Stimulated activated CD8-positive, alpha-beta memory T cell treated with anti-CD3 and anti-CD28 coated beads, Interleukin-12 subunit alpha, Interleukin-12 subunit beta, amount 100 ng/mL, for 1 hour (primary cell): ENCODE results near the gene SLC38A3.

Experiments used
- DNase-seq: peaks from one replicate; pipeline ENCODE4 v3.0.0-alpha.2; 2020; ENCODE audit warnings: low read depth

SLC38A3 gene

DNA sequence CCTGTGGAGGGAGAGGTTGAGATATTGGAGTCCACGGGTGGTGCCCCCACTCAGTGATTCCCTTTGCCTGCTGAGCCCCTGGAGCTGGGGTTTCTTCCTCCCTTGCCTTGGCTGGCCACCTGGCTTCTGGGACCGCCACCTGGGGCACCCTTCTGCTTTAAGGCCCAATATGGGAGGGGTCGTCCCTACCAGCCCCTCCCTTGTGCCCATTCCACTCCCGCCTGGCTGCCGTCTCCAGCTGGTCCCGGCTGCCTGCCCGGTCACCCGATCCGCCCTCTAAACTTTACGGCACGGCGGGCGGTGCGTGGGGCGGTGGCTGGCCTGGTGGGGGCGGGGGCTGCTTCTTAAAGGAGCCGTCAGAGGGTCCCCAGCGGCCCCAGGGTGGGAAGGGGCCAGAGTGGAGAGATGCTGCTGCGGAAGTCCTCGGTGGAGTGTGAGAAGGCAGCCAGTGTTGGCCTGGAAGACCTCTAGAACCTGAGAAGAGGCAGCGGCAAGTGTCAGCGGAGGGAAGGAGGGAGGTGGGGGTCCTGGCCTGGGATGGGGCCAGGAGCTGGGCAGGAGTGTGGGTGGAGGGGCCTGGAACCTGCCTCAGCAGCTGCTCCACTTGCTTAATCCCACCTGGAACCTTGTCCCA lies 62.3 kb downstream of the SLC38A3 start:
- DNase-seq = no peak

DNA sequence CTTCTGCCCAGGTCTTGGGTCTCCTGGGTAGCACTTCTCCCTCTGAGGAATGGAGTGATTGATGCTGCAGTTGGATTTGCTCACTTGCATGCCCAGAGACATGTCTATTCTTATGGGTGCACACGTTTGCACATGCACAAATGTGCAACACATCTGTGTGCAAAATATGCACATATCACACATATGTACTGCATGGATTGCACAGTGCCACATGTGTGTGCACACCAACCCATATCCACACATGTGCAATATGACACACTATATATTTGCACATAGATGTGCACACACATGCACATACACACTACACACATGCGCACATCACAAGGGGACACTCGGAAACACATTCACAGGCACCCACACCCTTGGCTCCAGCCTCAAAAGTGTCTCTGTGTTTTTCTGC lies 63.2 kb downstream of the SLC38A3 start:
- no peak for DNase-seq

- no peak for DNase-seq
These were observed 63.8 kb downstream of the SLC38A3 start, which contains the start of gene SEMA3B for GRCh38 chr3:50268703-50269451. TSS of gene SEMA3B (plus strand) at chr3:50269147. CDS start at chr3:50269241, 94 bp downstream.

- no peak for DNase-seq
These were observed 64.4 kb downstream of the SLC38A3 start for GRCh38 chr3:50269460-50269859.

DNA sequence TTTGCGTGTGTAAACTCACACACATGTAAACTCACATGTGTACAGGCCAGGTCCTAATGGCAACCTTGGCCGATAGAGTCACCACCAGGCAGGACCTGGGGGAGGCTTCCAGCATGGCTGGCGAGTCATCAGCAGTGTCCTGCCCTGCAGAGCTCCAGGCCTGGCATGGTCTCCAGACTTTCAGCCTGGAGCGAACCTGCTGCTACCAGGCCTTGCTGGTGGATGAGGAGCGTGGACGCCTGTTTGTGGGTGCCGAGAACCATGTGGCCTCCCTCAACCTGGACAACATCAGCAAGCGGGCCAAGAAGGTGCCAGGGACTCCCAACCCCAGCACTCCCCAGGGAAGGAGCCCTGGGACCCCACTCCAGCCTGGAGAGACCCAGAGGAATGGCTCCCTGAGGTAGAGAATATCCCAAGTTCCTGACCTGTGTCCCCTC lies 64.9 kb downstream of the SLC38A3 start:
- DNase-seq = no peak

- DNase-seq = no peak
These were observed 65.6 kb downstream of the SLC38A3 start for GRCh38 chr3:50270422-50271224.
